ENCODE data around the gene SERPINB1. TPM values are rescaled to one million over a fixed set of nuclear protein-coding genes. Genes with fewer than 3 reads are reported as not detected.

The SERPINB1 gene
- total RNA-seq, 1 experiment from 2014 or later, result 18.4 TPM

DNA sequence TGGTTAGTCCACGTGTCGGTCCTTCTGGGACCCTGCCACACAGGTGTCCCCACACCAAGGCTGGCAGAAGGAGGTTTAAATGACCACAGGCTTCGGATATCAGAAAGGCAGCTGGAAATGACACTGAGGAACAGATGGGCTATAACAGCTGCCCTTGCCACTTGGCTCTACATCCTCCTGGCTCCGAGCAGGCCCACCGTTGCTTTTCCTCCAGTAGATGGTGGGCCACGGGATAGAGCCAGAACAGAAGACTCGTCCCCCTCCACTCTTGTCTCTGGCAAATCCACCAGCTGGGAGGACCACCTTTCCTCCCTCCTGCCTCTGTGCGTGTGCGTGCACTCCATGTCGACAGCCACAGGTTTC lies 58.9 kb downstream of the SERPINB1 start:
- no peak overlapping the region for H4K5ac ChIP-seq (ENCODE audit: insufficient read length, low read depth, low read length)
- no peak overlapping the region for H3K56ac ChIP-seq (ENCODE audit: insufficient read length, low read depth, low read length)
- H3K18ac ChIP-seq (ENCODE audit: insufficient read length, low read depth, low read length), result no peak overlapping the region
- Mint-ChIP-seq H3K4me3 (no peak overlapping the region), H3K27me3 (ENCODE audit: low read depth) (no peaks in the 10 kb centered on the region; the same call in 1 of the 2 replicates), H3K4me1 (peaks cover 5 to 7% of the 10 kb centered on the region in 2 experiments), H3K9me3 (no peaks in the 10 kb centered on the region), H3K36me3 (ENCODE audit: insufficient read depth in 1 of 3, low read depth in 3 of 3) (peaks cover 25 to 53% (median 51%) of the 10 kb centered on the region in 3 experiments), H3K27ac (peak overlapping the region in 2 of 3 experiments; percentile 10 to 88; a peak in 2 of 7 replicates)
- no peak overlapping the region for H3T11ph ChIP-seq (ENCODE audit: low read length)
- H3K4me2 ChIP-seq (ENCODE audit: insufficient read depth, insufficient read length, low read length), result no peak overlapping the region
- H3K4ac ChIP-seq (ENCODE audit: low read depth, low read length), result no peak overlapping the region
- H2AK5ac ChIP-seq (ENCODE audit: insufficient read length, low read length), result no peak overlapping the region
- H4K91ac ChIP-seq (ENCODE audit: insufficient read length, low read depth, low read length), result no peak overlapping the region
- no peaks in the 10 kb centered on the region for H3K9me3 ChIP-seq (ENCODE audit: control insufficient read depth, low read depth, low read length)
- DNase-seq, result no peak
- H3K9ac ChIP-seq (ENCODE audit: extremely low read depth, insufficient read length, low read length), result no peak overlapping the region
- no peaks in the 10 kb centered on the region for H4K20me1 ChIP-seq (ENCODE audit: control insufficient read depth, insufficient read depth, insufficient read length)
- H3K14ac ChIP-seq (ENCODE audit: insufficient read depth, low read length), result no peak overlapping the region
- H3K23ac ChIP-seq (ENCODE audit: insufficient read length, low read depth, low read length), result no peak overlapping the region
- no peak overlapping the region for H3K27ac ChIP-seq (ENCODE audit: insufficient read length, low read depth, low read length)
- no peak overlapping the region for H2BK5ac ChIP-seq (ENCODE audit: insufficient read length, low read length)
- WGBS (ENCODE audit: extremely low coverage, insufficient read length, low lambda C conversion rate), result no CpG with 5 or more reads among the region's 10 CpGs
- H3K79me1 ChIP-seq (ENCODE audit: insufficient read depth, low read depth, low read length, poor library complexity, severe bottlenecking), result no peaks in the 10 kb centered on the region
- H2BK120ac ChIP-seq (ENCODE audit: low read depth, low read length, poor library complexity, severe bottlenecking), result no peak overlapping the region
- no peak overlapping the region for H2BK15ac ChIP-seq (ENCODE audit: low read depth, low read length)
- H4K8ac ChIP-seq (replicated peaks; ENCODE audit: insufficient read length, low read depth, low read length), result no peak overlapping the region
- H3K27me3 ChIP-seq (ENCODE audit: insufficient read depth, low read length), result no peaks in the 10 kb centered on the region
- no peaks in the 10 kb centered on the region for H3K4me1 ChIP-seq (ENCODE audit: insufficient read depth, low read length)
- H3K23me2 ChIP-seq (ENCODE audit: insufficient read length, low read depth, low read length, poor library complexity, severe bottlenecking), result no peaks in the 10 kb centered on the region
- no peaks in the 10 kb centered on the region; the same call in 1 of the 2 replicates for H3K79me2 ChIP-seq (ENCODE audit: insufficient read depth, low read length)
- no peak overlapping the region for H2BK12ac ChIP-seq (ENCODE audit: insufficient read length, low read depth, low read length)
- H2BK20ac ChIP-seq (ENCODE audit: low read depth, low read length, poor library complexity, severe bottlenecking), result no peak overlapping the region
- TF ChIP-seq CTCF (conservative IDR thresholded peaks at IDR 0.05), result no peak
- no peak overlapping the region for H2AFZ ChIP-seq (ENCODE audit: low read length)
